ENCODE data around the gene LIN54. TPM values are rescaled to one million over a fixed set of nuclear protein-coding genes. Genes with fewer than 3 reads are reported as not detected.

Gene LIN54
- polyA plus RNA-seq, 1 of the 3 experiments (the other 2 are of a cell fraction): 6.4 TPM

DNA sequence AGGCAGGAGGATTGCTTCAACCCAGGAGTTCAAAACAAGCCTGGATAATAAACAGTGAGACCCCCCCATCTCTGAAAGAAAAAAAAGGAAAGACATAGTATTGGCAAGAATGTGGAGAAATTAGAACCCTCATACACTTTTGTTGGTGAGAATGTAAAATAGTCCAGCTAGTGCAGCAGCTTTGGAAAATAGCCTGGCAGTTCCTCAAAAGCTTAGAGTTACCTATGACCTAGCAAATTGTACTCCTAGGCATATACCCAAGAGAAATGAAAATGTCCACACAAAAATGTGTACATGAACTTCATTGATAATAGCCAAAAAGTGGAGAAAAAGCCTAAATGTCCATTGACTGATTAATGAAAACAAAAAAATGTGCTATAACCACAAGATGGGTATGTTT lies 88.8 kb downstream of the LIN54 start:
- TF ChIP-seq USF2 (IDR thresholded peaks at IDR 0.05; ENCODE audit: borderline replicate concordance, low read depth, low read length) (no peak), TAF1 (IDR thresholded peaks at IDR 0.05; ENCODE audit: borderline replicate concordance, low read depth, low read length) (no peak), RFX5 (IDR thresholded peaks at IDR 0.05; ENCODE audit: low read length) (no peak), FOXM1 (IDR thresholded peaks at IDR 0.05; ENCODE audit: low read depth) (no peak), SMC3 (IDR thresholded peaks at IDR 0.05; ENCODE audit: low read depth, low read length) (no peak), TCF12 (IDR thresholded peaks at IDR 0.05) (no peak), JUND (IDR thresholded peaks at IDR 0.05) (no peak), RCOR1 (IDR thresholded peaks at IDR 0.05; ENCODE audit: low read length) (no peak), NRF1 (IDR thresholded peaks at IDR 0.05; ENCODE audit: low read depth, low read length) (no peak), FOXJ3 (CRISPR knock-in tag; IDR thresholded peaks at IDR 0.05) (no peak), NFIC (IDR thresholded peaks at IDR 0.05; ENCODE audit: borderline replicate concordance) (no peak), EP300 (IDR thresholded peaks at IDR 0.05; ENCODE audit: borderline replicate concordance in 1 of 2, low read depth in 1 of 2, low read length in 1 of 2) (no peak), GABPA (IDR thresholded peaks at IDR 0.05; ENCODE audit: low read depth) (no peak), ELF1 (IDR thresholded peaks at IDR 0.05) (no peak), IRF3 (IDR thresholded peaks at IDR 0.05; ENCODE audit: low read depth, low read length) (no peak)
- TF ChIP-seq, protein P1, sequence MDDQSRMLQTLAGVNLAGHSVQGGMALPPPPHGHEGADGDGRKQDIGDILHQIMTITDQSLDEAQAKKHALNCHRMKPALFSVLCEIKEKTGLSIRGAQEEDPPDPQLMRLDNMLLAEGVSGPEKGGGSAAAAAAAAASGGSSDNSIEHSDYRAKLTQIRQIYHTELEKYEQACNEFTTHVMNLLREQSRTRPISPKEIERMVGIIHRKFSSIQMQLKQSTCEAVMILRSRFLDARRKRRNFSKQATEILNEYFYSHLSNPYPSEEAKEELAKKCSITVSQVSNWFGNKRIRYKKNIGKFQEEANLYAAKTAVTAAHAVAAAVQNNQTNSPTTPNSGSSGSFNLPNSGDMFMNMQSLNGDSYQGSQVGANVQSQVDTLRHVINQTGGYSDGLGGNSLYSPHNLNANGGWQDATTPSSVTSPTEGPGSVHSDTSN (IDR thresholded peaks at IDR 0.05): no peak
- TF ChIP-seq, protein P2, sequence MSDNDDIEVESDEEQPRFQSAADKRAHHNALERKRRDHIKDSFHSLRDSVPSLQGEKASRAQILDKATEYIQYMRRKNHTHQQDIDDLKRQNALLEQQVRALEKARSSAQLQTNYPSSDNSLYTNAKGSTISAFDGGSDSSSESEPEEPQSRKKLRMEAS (IDR thresholded peaks at IDR 0.05; ENCODE audit: low read depth): no peak
- TF ChIP-seq, protein P3, sequence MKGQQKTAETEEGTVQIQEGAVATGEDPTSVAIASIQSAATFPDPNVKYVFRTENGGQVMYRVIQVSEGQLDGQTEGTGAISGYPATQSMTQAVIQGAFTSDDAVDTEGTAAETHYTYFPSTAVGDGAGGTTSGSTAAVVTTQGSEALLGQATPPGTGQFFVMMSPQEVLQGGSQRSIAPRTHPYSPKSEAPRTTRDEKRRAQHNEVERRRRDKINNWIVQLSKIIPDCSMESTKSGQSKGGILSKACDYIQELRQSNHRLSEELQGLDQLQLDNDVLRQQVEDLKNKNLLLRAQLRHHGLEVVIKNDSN (IDR thresholded peaks at IDR 0.05; ENCODE audit: borderline replicate concordance, low read depth): no peak
- TF ChIP-seq, protein P4, sequence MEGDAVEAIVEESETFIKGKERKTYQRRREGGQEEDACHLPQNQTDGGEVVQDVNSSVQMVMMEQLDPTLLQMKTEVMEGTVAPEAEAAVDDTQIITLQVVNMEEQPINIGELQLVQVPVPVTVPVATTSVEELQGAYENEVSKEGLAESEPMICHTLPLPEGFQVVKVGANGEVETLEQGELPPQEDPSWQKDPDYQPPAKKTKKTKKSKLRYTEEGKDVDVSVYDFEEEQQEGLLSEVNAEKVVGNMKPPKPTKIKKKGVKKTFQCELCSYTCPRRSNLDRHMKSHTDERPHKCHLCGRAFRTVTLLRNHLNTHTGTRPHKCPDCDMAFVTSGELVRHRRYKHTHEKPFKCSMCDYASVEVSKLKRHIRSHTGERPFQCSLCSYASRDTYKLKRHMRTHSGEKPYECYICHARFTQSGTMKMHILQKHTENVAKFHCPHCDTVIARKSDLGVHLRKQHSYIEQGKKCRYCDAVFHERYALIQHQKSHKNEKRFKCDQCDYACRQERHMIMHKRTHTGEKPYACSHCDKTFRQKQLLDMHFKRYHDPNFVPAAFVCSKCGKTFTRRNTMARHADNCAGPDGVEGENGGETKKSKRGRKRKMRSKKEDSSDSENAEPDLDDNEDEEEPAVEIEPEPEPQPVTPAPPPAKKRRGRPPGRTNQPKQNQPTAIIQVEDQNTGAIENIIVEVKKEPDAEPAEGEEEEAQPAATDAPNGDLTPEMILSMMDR (IDR thresholded peaks at IDR 0.05): no peak
- Histone ChIP-seq H3F3A (replicated peaks; ENCODE audit: insufficient read depth) (no peaks in the 10 kb centered on the region), H3K79me2 (ENCODE audit: insufficient read depth) (no peaks in the 10 kb centered on the region), H3K9ac (no peak overlapping the region), H2AFZ (ENCODE audit: low read depth) (no peak overlapping the region), H3K4me1 (ENCODE audit: control insufficient read depth in 1 of 2, insufficient read depth in 2 of 2, low read depth in 1 of 2, low read length in 1 of 2) (no peaks in the 10 kb centered on the region), H3K4me3 (ENCODE audit: low read depth in 2 of 2, low read length in 1 of 2) (no peak overlapping the region), H3K27ac (ENCODE audit: low read depth in 2 of 2, low read length in 1 of 2) (no peak overlapping the region), H3K9me3 (no peaks in the 10 kb centered on the region), H3K9me2 (no peaks in the 10 kb centered on the region), H3K27me3 (ENCODE audit: insufficient read depth) (no peaks in the 10 kb centered on the region), H4K20me1 (ENCODE audit: insufficient read depth) (no peaks in the 10 kb centered on the region), H3K36me3 (replicated peaks in 1 of 2; ENCODE audit: control insufficient read depth in 1 of 2, insufficient read depth in 2 of 2, low read length in 1 of 2) (peaks cover 17 to 19% of the 10 kb centered on the region in 2 experiments), H3K4me2 (no peak overlapping the region)
- ChIA-PET CTCF (no interaction called here), POLR2A (no interaction called here)
- no peak for DNase-seq
